Measurements from ENCODE around the gene CNDP1. TPM values are rescaled to one million over a fixed set of nuclear protein-coding genes. Genes with fewer than 3 reads are reported as not detected.
"Not testable (repeated sequence)": the region's sequence is repeated elsewhere in the genome, so short reads cannot be mapped to it uniquely, and the experiment has no call there.

Gene CNDP1
- total RNA-seq, 1 donor from 2014 or later, result not detected

- no peak for DNase-seq (ENCODE audit: low read depth, low spot score)
These were observed 14.0 kb upstream of the CNDP1 start for GRCh38 chr18:74520096-74520833.

- no peak for DNase-seq (ENCODE audit: low read depth, low spot score)
These were observed 13.1 kb upstream of the CNDP1 start for GRCh38 chr18:74521068-74521725.

- DNase-seq (ENCODE audit: low read depth, low spot score), result no peak
These were observed 11.4 kb upstream of the CNDP1 start for GRCh38 chr18:74522635-74523548.

GRCh38 chr18:74524097-74524496 lies 10.2 kb upstream of the CNDP1 start:
- DNase-seq (ENCODE audit: low read depth, low spot score), result no peak

GRCh38 chr18:74524915-74525314 lies 9.4 kb upstream of the CNDP1 start:
- DNase-seq (ENCODE audit: low read depth, low spot score), result not testable (repeated sequence)

GRCh38 chr18:74525741-74526140 lies 8.6 kb upstream of the CNDP1 start:
- no peak for DNase-seq (ENCODE audit: low read depth, low spot score)

- DNase-seq (ENCODE audit: low read depth, low spot score), result no peak
These were observed 7.8 kb upstream of the CNDP1 start for GRCh38 chr18:74526488-74526887.

- DNase-seq (ENCODE audit: low read depth, low spot score), result no peak
These were observed 5.8 kb upstream of the CNDP1 start for GRCh38 chr18:74528478-74528877.

- no peak for DNase-seq (ENCODE audit: low read depth, low spot score)
These were observed 5.4 kb upstream of the CNDP1 start for GRCh38 chr18:74528913-74529312.

- no peak for DNase-seq (ENCODE audit: low read depth, low spot score)
These were observed 4.9 kb upstream of the CNDP1 start for GRCh38 chr18:74529378-74529777.

GRCh38 chr18:74529811-74530583 lies 4.3 kb upstream of the CNDP1 start:
- DNase-seq (ENCODE audit: low read depth, low spot score), result no peak

- DNase-seq (ENCODE audit: low read depth, low spot score), result no peak
These were observed 3.8 kb upstream of the CNDP1 start for GRCh38 chr18:74530584-74530862.

GRCh38 chr18:74531043-74531442 lies 3.3 kb upstream of the CNDP1 start:
- DNase-seq (ENCODE audit: low read depth, low spot score), result no peak

GRCh38 chr18:74532511-74533025 lies 1.7 kb upstream of the CNDP1 start:
- DNase-seq (ENCODE audit: low read depth, low spot score), result no peak

GRCh38 chr18:74533666-74534065 lies 634 bp upstream of the CNDP1 start:
- DNase-seq (ENCODE audit: low read depth, low spot score), result no peak

GRCh38 chr18:74534981-74535649 lies 815 bp downstream of the CNDP1 start:
- DNase-seq (ENCODE audit: low read depth, low spot score), result no peak

- DNase-seq (ENCODE audit: low read depth, low spot score), result no peak
These were observed 5.0 kb downstream of the CNDP1 start for GRCh38 chr18:74539289-74539688.

- DNase-seq (ENCODE audit: low read depth, low spot score), result no peak
These were observed 6.5 kb downstream of the CNDP1 start for GRCh38 chr18:74540652-74541421.

GRCh38 chr18:74541703-74542555 lies 7.6 kb downstream of the CNDP1 start:
- DNase-seq (ENCODE audit: low read depth, low spot score), result no peak

All from pulmonary artery endothelial cell (primary cell).